Limb (tissue), 2 donors: ENCODE measurements around the gene C13orf42.
"Not testable (repeated sequence)": the region's sequence is repeated elsewhere in the genome, so short reads cannot be mapped to it uniquely, and the experiment has no call there.

Source experiments
- DNase-seq, 2 donors: peaks; one replicate each; pipeline ENCODE4 v3.0.0-alpha.2; 2016; ENCODE audit errors: extremely low spot score in 2 of 2

Gene C13orf42

GRCh38 chr13:51122868-51123566, 11.9 kb upstream of the C13orf42 start:
- no peak for DNase-seq

GRCh38 chr13:51120873-51121272, 9.8 kb upstream of the C13orf42 start:
- not testable (repeated sequence) for DNase-seq

- no peak for DNase-seq
Observed at GRCh38 chr13:51118809-51119431, 7.8 kb upstream of the C13orf42 start.

- DNase-seq: no peak
Observed at GRCh38 chr13:51113969-51114368, 2.9 kb upstream of the C13orf42 start.

- no peak for DNase-seq
Observed at GRCh38 chr13:51113186-51113881, 2.3 kb upstream of the C13orf42 start.

- DNase-seq: no peak
Observed at GRCh38 chr13:51112771-51113170, 1.7 kb upstream of the C13orf42 start.

GRCh38 chr13:51111997-51112396, 923 bp upstream of the C13orf42 start:
- no peak for DNase-seq

GRCh38 chr13:51107996-51108395, 3.1 kb downstream of the C13orf42 start:
- DNase-seq: no peak

GRCh38 chr13:51105046-51105445, 6.0 kb downstream of the C13orf42 start:
- DNase-seq: no peak

- no peak for DNase-seq
Observed at GRCh38 chr13:51101636-51102235, 9.3 kb downstream of the C13orf42 start.

- no peak for DNase-seq
Observed at GRCh38 chr13:51097353-51098043, 13.6 kb downstream of the C13orf42 start.

GRCh38 chr13:51096131-51096530, 14.9 kb downstream of the C13orf42 start:
- no peak for DNase-seq

GRCh38 chr13:51093574-51093973, 17.5 kb downstream of the C13orf42 start:
- DNase-seq: no peak

GRCh38 chr13:51091839-51092238, 19.2 kb downstream of the C13orf42 start:
- DNase-seq: no peak

- no peak for DNase-seq
Observed at GRCh38 chr13:51083706-51084105, 27.4 kb downstream of the C13orf42 start.

GRCh38 chr13:51080478-51081065, 30.5 kb downstream of the C13orf42 start:
- not testable (repeated sequence) for DNase-seq

GRCh38 chr13:51071493-51071892, 39.6 kb downstream of the C13orf42 start:
- no peak for DNase-seq

GRCh38 chr13:51070005-51070649, 40.9 kb downstream of the C13orf42 start:
- DNase-seq: peak; percentile 80 to 90

- DNase-seq: peak in 1 of 2 donors; percentile 51
Observed at GRCh38 chr13:51068501-51068900, 42.6 kb downstream of the C13orf42 start.

- DNase-seq: no peak
Observed at GRCh38 chr13:51067706-51068105, 43.4 kb downstream of the C13orf42 start.
